HL-60 (cell line): ENCODE data around the gene PLVAP.

Source experiments
- CTCF ChIP-seq: IDR thresholded peaks from one replicate; pipeline ENCODE4 v1.5.1; 2011; ENCODE audit warnings: low read length, control low read depth, inconsistent platforms; ENCODE audit not compliant: insufficient read depth
- REST ChIP-seq: IDR thresholded peaks from 2 replicates; pipeline ENCODE4 v1.6.1; 2012; ENCODE audit warnings: low read depth; ENCODE audit not compliant: insufficient replicate concordance

GRCh38 chr19:17338433-17339078 lies 38.6 kb downstream of the PLVAP start:
- no peak for TF ChIP-seq REST
- TF ChIP-seq CTCF: no peak
